Keratinocyte (primary cell): Measurements from ENCODE around the gene CCDC61.

Source experiments
- EZH2 ChIP-seq: IDR thresholded peaks from one replicate; pipeline ENCODE4 v1.6.1; 2012; ENCODE audit warnings: inconsistent platforms, mild to moderate bottlenecking, low read length, moderate library complexity
- TF ChIP-seq, protein P1 (sequence below), 3 experiments: IDR thresholded peaks in 1 of 3; conservative IDR thresholded peaks in 1 of 3; optimal IDR thresholded peaks in 1 of 3; 2 replicates in 2 of 3; 3 replicates in 1 of 3; pipeline versions ENCODE3 to v1.5.1; 2011; ENCODE audit warnings: low read length in 3 of 3, mild to moderate bottlenecking in 3 of 3, moderate library complexity in 2 of 3, control low read depth in 1 of 3, inconsistent platforms in 1 of 3; ENCODE audit not compliant: insufficient read depth in 2 of 3; ENCODE audit errors: extremely low read depth in 1 of 3

DNA sequence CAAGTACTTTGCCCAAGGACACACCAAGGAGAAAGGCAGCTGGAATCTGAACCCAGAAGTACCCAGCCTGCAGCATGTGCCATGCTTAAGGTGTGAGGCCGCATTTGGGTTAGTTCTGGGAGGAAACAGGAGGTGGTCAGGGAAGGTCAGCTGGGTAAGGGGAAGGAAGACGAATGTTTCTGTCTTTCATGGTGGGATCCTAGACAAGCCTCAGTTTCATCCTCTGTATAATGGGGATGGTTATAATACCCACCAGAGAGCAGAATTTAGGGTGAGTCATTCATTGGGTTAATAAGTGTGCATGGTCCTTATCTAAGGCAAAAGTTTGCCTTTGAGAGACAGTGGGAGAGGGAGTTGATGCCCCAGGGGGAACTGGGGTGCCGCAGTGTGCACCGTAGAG lies 3.6 kb downstream of the CCDC61 start:
- TF ChIP-seq, protein P1, sequence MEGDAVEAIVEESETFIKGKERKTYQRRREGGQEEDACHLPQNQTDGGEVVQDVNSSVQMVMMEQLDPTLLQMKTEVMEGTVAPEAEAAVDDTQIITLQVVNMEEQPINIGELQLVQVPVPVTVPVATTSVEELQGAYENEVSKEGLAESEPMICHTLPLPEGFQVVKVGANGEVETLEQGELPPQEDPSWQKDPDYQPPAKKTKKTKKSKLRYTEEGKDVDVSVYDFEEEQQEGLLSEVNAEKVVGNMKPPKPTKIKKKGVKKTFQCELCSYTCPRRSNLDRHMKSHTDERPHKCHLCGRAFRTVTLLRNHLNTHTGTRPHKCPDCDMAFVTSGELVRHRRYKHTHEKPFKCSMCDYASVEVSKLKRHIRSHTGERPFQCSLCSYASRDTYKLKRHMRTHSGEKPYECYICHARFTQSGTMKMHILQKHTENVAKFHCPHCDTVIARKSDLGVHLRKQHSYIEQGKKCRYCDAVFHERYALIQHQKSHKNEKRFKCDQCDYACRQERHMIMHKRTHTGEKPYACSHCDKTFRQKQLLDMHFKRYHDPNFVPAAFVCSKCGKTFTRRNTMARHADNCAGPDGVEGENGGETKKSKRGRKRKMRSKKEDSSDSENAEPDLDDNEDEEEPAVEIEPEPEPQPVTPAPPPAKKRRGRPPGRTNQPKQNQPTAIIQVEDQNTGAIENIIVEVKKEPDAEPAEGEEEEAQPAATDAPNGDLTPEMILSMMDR (optimal IDR thresholded peaks at IDR 0.05 in 1 of 3, IDR thresholded peaks at IDR 0.05 in 1 of 3, conservative IDR thresholded peaks at IDR 0.05 in 1 of 3; ENCODE audit: extremely low read depth in 1 of 3, insufficient read depth in 2 of 3, low read length in 3 of 3) = no peak
- TF ChIP-seq EZH2 = no peak
